Measurements from ENCODE around the gene BCAS3. TPM values are rescaled to one million over a fixed set of nuclear protein-coding genes. Genes with fewer than 3 reads are reported as not detected.

BCAS3 gene
- total RNA-seq, 1 donor = 23.7 TPM

DNA sequence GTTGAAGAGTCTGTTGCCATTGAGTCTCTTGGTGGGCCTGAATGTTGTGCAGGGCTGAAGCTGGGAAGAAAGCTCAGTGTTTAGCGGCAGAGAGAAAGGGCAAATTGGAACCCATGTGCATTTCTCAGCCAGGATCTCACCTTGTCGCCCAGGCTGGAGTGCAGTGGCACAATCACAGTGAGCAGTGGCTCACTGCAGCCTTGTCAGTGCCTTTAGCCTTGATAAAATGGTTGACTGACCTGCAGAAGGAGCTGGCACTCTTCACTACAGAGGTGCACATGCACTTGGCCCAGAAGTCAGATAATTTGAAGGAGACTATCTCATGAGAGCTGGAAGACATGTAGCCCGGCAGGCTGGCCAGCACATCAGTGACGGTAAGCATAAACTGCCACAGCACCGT lies 597.7 kb downstream of the BCAS3 start:
- TF ChIP-seq, protein P1, sequence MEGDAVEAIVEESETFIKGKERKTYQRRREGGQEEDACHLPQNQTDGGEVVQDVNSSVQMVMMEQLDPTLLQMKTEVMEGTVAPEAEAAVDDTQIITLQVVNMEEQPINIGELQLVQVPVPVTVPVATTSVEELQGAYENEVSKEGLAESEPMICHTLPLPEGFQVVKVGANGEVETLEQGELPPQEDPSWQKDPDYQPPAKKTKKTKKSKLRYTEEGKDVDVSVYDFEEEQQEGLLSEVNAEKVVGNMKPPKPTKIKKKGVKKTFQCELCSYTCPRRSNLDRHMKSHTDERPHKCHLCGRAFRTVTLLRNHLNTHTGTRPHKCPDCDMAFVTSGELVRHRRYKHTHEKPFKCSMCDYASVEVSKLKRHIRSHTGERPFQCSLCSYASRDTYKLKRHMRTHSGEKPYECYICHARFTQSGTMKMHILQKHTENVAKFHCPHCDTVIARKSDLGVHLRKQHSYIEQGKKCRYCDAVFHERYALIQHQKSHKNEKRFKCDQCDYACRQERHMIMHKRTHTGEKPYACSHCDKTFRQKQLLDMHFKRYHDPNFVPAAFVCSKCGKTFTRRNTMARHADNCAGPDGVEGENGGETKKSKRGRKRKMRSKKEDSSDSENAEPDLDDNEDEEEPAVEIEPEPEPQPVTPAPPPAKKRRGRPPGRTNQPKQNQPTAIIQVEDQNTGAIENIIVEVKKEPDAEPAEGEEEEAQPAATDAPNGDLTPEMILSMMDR (IDR thresholded peaks at IDR 0.05; ENCODE audit: insufficient read depth, low read depth, low read length) = no peak
- DNase-seq (ENCODE audit: low read depth) = no peak
- H3K4me3 ChIP-seq (ENCODE audit: low read depth, low read length) = no peak overlapping the region

DNA sequence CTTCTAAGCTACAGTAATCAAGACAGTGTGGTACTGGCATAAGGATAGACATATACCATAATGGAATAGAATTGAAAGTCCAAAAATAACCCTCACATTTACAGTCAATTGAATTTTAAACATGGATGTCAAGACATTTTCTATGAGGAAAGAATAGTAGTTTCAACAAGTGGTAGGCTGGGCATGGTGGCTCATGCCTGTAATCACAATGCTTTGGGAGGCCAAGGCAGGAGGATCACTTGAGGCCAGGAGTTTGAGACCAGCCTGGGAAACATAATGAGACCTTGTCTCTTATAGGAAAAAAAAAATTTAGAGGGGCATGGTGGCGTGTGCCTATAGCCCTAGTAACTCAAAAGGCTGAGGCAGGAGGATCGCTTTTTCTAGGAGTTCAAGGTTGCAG lies 599.2 kb downstream of the BCAS3 start:
- TF ChIP-seq, protein P1 (IDR thresholded peaks at IDR 0.05; ENCODE audit: insufficient read depth, low read depth, low read length) = no peak
- no peak for DNase-seq (ENCODE audit: low read depth)
- no peak overlapping the region for H3K4me3 ChIP-seq (ENCODE audit: low read depth, low read length)

DNA sequence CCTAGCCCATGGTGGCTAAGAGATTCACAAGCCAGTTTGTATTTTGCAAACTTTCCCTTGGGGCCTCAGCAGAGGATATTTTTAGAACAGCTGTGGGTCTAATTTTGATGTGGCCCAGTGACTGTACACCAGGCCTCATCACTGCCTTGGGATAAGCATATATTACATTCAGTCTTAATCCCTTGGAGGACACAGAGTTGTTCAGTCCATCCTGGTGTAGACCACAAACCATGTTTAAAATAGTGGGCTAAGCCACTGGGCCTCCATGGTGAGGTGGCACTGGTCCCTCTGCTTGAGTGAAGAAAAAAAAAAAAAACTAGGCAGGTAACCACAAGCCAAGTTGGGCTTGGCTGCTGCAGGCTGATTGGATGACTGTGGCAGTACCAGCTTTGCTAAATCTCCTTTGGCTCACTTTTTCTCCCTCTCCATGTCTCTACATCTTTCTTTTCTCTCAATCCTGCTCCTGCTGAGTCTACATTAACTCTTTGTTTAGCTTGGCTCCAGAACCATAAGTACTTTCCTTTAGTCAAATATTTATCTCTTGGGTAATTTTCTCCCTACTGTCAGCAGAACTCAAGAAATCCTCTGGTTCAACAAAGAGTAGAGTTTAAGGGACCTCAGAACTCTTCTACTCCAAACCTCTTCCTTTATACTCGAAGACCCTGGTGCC lies 602.0 kb downstream of the BCAS3 start:
- no peak for DNase-seq (ENCODE audit: low read depth)
- TF ChIP-seq, protein P1 (IDR thresholded peaks at IDR 0.05; ENCODE audit: insufficient read depth, low read depth, low read length) = no peak
- no peak overlapping the region for H3K4me3 ChIP-seq (ENCODE audit: low read depth, low read length)

DNA sequence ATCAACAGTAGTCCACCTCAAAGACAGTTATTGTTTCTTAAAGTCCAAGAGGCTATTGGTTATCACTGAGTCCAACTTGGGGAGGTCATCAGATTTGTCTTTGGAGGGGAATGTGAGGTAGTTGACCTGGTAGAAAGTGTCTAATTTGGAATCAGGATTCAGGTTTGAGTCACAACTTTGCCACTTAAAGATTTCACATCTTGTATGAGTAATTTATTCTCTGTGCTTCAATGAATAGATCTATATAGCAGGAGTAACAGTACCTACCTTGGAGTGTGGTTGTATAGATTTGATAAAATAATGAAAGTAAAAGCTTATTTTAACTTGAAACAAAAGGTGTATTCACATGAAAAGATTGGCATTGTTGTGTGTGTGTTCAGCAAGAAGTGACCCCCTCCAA lies 602.7 kb downstream of the BCAS3 start:
- DNase-seq (ENCODE audit: low read depth) = no peak
- TF ChIP-seq, protein P1 (IDR thresholded peaks at IDR 0.05; ENCODE audit: insufficient read depth, low read depth, low read length) = no peak
- H3K4me3 ChIP-seq (ENCODE audit: low read depth, low read length) = no peak overlapping the region

DNA sequence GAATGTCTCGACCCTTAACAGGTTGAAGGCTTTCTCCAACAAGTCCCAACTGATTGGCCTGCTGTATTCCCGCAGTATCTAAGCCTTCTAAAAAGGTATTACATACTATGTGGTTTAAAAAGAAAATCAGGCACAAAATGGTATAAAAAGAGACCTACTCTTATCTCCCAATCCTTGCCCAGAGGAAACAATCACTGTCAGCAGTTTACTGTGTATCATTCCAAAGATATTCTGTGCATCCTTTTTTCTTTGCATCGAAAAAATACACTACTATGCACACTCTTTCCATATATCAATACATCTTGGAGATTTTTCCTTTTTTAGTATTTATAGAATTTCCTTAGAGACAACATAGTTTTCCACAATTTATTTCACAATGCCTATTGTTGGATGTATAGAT lies 603.2 kb downstream of the BCAS3 start:
- H3K4me3 ChIP-seq (ENCODE audit: low read depth, low read length) = no peak overlapping the region
- no peak for DNase-seq (ENCODE audit: low read depth)
- TF ChIP-seq, protein P1 (IDR thresholded peaks at IDR 0.05; ENCODE audit: insufficient read depth, low read depth, low read length) = no peak

DNA sequence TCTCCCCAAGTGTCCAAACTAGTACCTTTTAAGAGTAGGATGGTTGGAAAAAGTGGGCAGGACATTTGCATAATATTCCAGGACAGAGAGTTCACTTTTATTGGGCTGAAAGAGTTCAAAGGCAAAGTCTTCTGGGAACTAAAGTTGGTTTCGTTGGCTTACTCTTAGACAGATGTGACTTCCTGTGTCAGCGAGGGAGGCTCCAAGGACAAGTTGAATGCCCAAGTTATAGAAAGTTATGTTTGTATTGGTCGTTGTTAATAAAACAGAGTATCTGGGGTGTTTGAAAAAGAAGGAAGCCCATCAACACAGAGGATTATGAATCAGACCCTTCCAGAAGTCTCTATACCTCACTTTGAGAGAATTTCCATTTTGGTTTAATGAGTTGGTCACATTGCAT lies 604.7 kb downstream of the BCAS3 start:
- DNase-seq (ENCODE audit: low read depth) = no peak
- TF ChIP-seq, protein P1 (IDR thresholded peaks at IDR 0.05; ENCODE audit: insufficient read depth, low read depth, low read length) = no peak
- no peak overlapping the region for H3K4me3 ChIP-seq (ENCODE audit: low read depth, low read length)

DNA sequence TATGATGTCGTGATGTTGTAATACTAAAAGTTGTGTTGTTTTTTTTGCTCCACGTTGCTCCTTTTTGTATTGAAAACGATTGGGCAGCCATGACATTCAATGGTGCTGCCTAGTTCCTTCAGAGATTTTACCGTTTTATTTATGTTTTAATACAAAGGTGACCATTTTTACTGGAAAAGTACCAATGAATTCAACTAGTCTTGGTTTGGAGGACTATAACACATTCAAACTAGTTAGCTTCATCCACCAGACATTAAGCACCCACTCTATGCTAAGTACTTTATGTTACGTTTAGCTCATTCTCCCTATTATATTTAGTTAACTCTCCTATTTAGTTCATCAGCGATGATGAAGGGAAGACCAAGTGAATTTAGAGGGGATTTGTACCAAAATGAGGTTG lies 605.4 kb downstream of the BCAS3 start:
- no peak overlapping the region for H3K4me3 ChIP-seq (ENCODE audit: low read depth, low read length)
- no peak for DNase-seq (ENCODE audit: low read depth)
- TF ChIP-seq, protein P1 (IDR thresholded peaks at IDR 0.05; ENCODE audit: insufficient read depth, low read depth, low read length) = no peak
